Stimulated activated CD8-positive, alpha-beta memory T cell treated with anti-CD3 and anti-CD28 coated beads, Interleukin-7, amount 100 ng/mL, for 24 hours (primary cell): ENCODE measurements around the gene FGF14.

Experiments used
- DNase-seq: peaks from one replicate; pipeline ENCODE4 v3.0.0-alpha.2; 2020; ENCODE audit warnings: low read depth

The FGF14 gene

DNA sequence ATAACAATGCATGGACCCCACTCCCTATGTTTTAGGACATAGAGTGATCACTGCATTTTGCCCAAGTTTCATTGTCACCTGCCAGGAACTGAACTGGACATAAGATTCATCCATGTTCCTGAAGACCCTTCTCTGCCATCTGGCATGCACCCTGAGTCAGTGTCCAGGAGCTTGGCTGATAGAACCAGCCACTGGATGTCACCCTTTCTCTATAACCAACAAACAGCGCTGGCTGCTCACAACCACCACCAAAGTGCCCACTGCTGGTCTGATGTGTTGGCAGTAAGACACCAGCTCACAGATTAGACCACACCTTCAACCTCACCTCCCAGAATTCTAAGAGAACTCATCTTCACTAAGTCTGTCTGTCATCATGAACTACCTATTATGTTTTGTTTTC lies 616.0 kb downstream of the FGF14 start:
- no peak for DNase-seq

GRCh38 chr13:101784313-101784712 lies 617.5 kb downstream of the FGF14 start:
- no peak for DNase-seq

GRCh38 chr13:101783554-101783953 lies 618.3 kb downstream of the FGF14 start:
- no peak for DNase-seq

DNA sequence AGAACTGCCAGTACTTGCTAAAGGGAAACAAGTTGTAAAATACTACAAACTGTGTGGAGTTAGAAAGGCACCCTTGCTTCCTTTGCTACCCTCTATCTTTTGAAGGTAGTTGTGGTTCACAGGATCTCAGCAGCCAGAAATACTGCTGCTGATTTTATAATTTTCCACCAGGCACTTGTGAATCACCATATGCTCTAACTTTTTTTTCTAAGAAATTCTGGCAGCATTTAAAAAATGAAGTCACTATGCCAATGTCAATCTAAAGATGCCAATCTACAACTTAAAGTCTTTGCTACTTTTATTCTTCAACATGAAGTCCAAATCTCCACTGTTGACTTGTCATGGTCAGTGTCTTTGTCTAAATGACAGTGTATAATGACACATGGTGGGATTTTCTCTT lies 621.6 kb downstream of the FGF14 start:
- no peak for DNase-seq

- DNase-seq = no peak
These were observed 622.7 kb downstream of the FGF14 start for GRCh38 chr13:101779147-101779546.

DNA sequence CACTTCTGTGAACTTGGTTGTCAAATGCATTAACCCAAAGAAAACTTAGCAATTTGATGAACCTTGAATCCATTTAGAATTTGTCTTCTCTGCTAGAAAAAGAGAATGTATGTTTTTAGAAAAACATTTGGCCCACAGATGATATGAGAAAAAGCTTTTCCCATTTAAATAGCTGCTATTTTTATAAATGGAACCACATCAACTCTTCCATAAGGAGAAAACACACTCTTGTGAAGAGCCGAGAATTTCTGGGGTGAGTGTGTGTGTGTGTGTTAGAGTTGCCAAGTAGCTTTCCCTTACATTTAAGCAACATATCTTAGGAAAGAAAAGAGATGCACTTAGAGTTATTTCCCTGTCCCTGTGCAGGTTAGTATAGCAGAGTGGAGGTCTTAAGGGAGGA lies 626.6 kb downstream of the FGF14 start:
- DNase-seq = no peak

- no peak for DNase-seq
These were observed 627.5 kb downstream of the FGF14 start for GRCh38 chr13:101774393-101774792.

GRCh38 chr13:101773062-101773461 lies 628.8 kb downstream of the FGF14 start:
- no peak for DNase-seq

- DNase-seq = no peak
These were observed 634.7 kb downstream of the FGF14 start for GRCh38 chr13:101767131-101767530.

GRCh38 chr13:101763191-101763590 lies 638.7 kb downstream of the FGF14 start:
- no peak for DNase-seq

DNA sequence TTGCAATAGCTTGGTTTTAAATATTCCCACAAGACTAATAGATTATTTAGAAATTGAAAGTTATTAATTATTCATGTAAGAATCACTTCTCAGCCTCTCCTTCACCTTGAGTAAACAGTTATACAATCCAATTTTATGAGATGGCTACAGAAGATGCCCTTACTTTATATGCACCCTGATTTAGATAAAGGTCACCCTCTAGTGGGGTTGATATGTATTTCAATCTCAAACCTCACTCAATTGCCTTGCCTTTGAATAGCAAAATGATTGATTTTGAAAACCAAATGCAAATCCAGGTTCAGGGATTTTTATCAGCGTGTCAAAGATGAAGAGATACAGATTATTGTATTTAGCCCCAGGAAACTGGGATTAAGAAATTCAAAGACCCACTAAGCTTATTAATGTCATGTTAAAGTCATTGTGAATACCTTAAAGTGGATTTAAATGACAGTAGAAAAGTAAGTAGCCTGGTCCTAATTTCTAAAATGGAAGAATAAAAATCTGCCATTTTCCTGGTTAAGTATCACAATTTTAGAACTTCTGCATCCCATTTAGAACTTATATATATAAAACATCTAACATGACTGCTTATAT lies 644.3 kb downstream of the FGF14 start:
- no peak for DNase-seq

DNA sequence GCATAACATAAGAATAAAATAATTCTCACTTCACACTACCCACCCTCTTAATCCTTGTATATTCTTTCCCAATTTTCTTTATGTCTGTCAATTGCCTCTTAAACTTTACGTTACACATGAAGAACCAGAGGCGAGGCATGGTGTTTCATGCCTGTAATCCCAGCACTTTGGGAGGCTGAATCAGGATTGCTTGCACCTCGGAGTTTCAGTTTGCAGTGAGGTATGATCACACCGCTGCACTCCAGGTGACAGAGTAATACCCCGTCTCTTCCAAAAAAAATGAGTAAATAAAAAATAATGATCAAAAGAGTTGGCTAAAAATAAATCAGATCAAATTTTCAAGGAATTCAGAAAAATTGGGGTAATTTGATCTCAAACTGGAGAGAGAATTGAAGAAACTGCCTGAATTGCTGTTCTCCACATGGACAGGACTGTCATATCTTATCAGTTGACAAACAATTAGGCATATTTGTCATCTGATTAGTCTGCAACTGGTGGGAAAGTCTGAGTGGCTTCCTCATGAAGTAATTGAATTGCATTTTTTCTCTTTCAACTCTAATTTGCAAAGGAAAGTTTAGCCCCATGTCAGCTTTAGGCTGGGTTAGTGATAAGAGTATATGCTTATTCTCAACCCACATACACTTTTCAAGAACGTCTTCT lies 646.5 kb downstream of the FGF14 start:
- no peak for DNase-seq

- DNase-seq = no peak
These were observed 649.4 kb downstream of the FGF14 start for GRCh38 chr13:101752432-101752831.

DNA sequence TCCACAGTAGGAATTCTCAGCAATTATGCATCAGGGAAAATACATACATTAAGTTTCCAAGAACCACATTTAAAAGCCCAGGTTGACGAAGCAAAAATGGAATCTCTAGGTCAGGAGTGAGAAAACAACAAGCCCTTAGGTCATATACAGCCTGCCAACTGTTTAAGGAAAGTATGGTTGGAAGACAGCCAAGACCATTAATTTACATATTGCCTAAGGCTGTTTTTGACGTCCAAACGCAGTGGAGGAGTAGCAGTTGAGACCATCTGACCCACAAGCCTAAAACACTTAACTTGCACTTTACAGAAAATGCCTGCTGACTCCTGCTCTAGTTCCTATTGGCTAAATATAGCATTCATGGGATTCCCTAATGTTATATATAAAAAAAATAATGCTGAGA lies 650.4 kb downstream of the FGF14 start:
- no peak for DNase-seq

DNA sequence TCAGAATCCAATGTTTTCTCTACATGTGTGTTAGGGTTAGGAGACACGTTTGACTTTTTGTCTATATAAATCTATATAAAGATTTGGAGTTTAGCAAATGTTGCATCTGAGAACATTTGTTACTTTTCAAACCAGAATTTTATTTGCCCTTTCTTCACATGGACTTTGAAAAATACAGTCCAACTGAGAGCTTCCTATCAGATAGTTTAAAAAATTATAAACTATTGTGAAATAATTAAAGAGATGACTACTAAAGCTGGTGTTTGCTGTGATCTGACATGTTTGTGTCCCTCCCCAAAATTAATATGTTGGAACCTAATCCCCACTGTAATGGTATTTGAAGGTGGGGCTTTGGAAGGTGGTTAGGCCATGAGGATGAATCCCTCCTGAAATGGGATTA lies 652.3 kb downstream of the FGF14 start:
- DNase-seq = no peak

GRCh38 chr13:101747039-101747438 lies 654.8 kb downstream of the FGF14 start:
- no peak for DNase-seq

DNA sequence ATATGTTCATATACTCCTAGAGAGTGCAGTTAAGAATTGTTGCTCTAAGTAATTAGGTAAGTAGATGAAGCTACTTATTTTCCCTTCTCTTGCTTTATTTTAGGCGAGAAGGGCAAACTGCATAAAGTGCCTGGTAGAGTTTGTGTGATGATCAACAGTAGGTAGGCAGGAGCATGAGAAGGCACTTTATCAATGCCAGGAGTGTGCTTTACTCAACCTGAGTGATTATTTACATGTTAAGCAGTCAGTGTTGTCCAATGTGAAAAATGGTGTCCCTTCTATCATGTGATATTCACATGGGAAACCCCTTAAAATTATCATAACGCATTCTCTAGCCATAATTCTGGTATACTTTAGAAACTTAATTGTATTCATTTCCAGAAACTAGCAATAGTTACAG lies 655.3 kb downstream of the FGF14 start:
- DNase-seq = no peak

DNA sequence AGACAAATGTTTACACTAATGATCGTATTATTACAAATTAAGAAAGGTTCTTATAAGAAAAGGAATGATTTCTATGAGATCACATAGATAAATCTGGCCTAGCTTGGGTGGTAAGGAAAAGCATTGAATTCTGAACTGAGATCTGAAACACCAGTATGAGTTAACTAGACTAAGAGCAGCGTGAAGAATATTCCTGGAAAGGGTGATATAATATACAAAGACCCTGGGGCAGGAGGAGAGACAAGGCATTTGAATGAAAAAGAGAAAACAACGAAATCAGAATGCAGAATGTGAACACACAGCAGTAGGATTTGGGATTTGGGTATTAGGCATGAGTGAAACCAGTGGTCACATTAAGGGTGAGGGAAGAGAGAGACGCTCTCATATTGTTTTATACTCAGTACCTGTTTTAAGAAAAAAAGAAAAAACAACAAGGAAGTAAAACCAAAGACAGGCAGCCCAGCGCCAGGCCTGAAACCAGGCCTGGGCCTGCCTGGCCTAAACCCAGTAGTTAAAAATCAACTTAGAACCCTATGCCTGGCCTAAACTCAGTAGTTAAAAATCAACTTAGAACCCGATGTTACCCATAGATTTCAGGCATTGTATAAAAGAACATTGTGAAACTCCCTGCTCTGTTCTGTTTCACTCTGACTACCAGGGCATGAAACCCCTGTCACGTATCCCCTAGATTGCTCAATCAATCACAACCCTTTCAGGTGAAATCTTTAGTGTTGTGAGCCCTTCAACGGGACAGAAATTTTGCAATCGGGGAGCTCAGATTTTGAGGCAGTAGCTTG lies 662.3 kb downstream of the FGF14 start:
- DNase-seq = no peak

DNA sequence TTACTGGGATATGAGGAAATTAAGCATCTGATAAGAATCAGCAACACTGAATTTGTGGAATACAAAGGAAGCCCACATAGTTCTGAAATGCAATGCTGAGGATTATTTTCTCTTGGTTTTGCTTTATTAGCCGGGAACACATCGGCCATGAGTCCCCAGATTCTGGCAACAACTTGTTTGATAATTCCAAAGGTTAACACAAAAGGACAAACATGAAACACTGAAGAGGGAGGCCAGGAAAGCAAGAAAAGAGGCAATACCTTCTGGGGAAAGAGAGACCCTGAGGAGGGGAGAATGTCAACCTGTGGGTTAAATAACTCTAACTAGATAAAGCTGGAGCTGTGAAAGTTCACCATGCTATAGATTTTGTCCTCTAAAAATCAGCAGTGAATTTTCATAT lies 663.5 kb downstream of the FGF14 start:
- no peak for DNase-seq

DNA sequence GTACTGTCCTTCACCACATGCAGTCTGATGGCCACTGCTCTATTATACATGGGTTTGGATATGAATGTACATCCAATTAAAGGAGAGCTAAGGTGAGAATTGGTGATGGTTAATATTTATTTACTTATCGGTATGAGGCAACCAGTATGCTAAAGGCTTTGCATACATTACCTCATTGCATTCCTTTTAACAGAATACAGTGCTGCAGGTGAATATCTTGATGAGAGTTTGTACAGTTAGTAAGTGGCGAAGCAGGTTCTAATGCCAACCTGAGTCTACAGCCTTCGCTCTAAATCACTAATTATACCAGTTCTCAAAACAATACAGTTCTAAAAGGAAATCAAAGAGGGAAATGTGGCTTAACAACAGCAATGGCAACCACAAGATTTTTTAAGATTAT lies 665.3 kb downstream of the FGF14 start:
- no peak for DNase-seq

DNA sequence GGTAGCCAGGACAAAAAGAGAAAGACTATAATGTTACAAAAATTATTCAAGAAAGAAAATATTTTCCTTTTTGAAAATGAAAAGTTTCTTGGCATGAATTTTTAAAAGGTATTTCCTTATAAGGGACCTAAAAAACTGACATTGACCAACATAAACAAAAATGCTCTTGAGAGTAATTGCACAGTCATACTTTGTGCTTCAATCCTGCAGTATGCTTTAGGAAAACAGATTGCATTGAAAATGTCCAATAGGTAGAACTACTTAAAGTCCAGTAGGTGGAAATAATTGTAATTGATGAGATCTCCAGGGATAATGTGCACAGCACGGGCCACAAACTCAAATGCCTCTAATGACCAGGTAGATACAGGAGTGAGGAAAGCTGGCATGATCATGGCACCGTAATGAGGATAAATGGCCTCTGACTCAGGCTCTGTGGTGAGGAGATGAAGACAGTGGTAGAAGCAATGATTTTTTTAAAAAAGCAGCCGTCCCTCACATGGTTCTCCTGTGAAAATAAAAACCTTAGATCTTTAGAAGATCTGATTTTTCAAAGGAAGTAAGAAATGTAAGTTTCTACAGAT lies 671.3 kb downstream of the FGF14 start:
- DNase-seq = no peak

GRCh38 chr13:101728615-101729014 lies 673.2 kb downstream of the FGF14 start:
- DNase-seq = no peak

- DNase-seq = no peak
These were observed 673.8 kb downstream of the FGF14 start for GRCh38 chr13:101728021-101728420.
